ENCODE data around the gene POU2F2.

Gene POU2F2

DNA sequence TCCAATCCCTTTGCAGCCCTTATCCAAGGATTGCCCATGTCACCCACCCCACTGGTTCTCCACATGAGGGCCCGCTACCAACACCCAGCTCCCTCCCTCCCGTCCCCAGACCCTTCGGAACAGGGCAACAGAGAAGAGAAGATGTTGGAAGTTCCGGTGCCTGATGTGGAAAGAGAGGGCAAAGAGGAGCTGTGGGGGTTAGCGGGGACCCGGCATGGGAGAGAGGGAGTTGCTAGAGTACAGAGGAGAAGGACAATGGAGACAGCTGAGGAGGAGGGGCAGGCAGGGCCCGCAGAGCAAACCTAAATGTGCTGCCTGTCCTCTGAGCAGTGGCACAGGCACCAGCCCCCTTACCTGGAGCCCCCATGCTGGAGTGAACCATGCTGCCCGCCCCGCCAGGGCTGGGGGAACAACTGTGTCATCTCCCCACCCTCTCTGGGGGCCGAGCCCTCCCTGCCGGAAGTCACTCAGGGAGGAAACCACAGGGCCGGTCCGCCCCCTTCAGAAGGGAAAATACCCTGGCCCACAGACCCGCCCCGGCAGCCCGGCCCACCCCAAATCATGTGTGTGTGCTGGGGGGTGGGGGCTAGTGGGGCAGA, at the start of gene POU2F2:
Gene POU2F2 (minus strand): TSS at position 417 of the 599 bp plus-strand sequence. CDS start 35 bp downstream, at position 382.
- no peak for DNase-seq (ENCODE audit: low spot score)

DNA sequence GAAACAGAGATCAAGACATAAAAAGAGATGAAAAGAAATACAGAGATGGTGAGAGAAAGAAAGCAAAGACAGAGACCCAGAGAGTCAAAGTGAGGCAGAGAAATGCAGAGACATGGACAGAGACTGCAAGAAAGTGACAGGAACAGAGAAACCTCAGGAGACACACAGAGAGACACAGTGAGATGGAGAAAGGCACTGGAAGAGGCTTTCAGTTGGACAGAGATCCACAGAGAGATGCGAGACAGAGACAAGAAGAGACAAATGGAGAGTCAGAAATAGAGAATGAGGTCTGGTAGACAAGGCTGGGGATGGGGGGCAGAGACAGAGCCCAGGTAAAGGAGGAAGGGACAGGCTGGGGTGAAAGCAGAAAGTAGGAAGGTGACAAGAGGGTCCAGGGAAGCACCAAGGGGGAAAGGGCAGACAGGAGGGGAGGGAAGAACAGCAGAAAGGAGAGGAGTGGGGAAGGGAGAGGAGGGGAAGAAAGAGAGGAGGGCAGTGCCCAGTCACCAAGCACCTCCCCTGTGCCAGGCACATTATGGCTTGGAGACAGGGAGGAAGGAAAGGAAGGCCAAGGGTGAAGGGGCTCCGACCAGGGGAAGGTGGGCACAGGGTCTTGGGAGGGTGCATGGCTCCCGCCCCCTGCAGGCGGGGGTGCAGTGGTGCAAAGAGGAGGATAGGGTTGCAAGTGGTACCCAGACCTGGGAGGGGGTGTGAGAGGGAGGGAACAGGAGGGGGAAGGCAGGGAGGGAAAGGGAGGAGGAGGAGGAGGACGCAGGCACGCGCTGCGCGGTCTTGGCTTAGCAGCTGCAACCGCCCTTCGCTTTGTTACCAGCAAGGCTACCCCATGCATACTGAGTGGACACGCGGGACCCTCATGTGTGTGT, 46.8 kb upstream of the POU2F2 start:
- DNase-seq (ENCODE audit: low spot score) = no peak

DNA sequence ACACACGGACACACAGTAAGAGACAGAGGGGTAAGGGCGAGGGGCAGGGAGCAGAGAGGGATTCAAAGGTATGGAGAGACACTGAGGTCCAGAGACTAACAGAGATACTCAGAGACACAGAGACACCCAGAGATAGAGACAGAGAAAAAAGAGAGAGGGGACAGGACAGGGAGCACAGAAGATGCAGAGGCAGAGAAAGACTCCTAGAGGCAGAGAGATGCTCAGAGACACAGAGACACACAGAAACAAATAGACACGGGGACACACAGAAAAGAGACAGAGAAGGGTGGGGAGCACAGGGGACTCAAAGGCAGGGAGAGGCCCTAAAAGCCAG, 45.4 kb upstream of the POU2F2 start:
- DNase-seq (ENCODE audit: low spot score) = no peak

DNA sequence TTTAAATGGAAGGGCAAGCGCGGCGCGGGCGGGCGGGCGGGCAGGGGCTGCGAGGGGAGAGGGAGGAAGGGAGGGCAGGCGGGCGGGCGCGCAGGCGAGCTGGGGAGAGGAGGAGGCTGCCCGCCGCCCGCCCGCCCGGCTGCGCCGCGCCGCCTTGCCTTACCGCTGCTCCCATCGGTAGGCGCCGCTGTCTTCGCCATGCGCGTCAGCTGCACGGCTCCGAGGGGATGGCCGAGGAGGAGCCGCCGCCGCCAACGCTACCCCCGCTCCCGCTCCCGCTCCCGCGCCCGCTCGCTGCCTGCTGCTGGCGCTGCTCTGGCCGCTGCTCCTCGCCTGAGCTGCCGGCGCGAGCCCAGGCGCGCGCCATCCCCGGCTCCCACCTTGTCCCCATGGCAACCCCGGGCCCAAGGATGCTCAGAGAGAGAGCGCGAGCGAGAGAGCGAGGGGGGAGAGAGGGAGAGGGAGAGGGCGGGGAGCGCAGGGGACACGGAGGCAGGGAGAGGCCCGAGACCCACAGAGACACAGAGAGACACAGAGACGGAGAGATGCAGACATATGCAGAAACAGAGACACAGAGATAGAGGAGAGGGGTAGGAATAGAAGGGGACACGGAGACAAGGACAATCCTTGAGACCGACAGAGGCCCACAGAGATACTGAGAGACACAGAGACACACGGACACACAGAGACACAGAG, 44.9 kb upstream of the POU2F2 start:
- DNase-seq (ENCODE audit: low spot score) = peak; percentile 92

DNA sequence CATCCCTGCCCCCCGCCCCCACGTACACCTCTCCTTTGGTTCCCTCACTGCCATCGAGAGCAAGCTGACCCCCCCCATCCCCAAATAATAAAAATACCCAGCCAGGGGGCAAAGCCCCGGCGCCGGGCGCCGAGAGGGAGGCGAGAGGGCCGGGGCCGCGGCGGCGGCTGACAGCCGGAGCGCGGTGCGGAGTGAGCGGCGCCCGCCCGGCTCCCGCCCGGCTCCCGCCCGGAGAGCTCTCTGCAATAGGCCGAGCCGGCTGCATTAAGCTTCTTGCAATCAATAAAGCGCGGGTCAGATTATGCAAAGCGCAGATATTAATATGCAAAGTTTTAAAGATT, 44.4 kb upstream of the POU2F2 start:
- peak; percentile 65 for DNase-seq (ENCODE audit: low spot score)

DNA sequence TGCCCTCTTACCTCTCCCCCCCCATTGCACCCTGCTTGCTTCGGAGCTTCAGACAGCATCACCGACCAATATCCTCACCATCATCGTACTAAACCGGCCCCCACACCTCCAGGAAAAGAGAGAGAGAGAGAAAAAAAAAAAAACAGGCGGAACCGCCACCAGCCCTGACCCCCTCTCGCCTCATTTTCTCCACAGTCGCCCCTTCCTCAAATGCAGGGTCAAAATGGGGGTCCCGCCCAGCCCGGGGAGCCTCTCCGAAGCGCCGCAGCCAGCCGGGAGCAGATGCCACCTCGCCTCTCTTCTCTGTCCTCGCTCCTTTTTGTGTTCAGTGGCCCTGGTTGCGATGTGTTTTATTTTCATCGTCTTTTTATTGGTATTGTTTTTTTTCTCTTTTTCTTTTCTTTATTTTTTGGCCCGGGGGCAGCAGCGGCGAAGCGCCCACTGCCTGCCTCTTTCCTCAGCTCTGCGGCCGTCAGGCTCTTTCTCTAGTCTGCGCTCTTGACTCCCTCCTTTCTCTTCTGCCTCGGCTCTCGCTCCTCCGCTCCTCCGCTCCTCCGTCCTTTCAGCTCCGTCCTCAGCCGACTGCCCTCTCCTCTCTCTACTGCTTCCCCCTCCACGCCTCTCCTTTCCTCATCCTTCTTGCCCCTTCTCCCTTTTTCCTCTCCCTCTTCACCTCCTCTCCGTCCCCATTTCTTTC, 43.9 kb upstream of the POU2F2 start:
- peak; percentile 46 for DNase-seq (ENCODE audit: low spot score)

DNA sequence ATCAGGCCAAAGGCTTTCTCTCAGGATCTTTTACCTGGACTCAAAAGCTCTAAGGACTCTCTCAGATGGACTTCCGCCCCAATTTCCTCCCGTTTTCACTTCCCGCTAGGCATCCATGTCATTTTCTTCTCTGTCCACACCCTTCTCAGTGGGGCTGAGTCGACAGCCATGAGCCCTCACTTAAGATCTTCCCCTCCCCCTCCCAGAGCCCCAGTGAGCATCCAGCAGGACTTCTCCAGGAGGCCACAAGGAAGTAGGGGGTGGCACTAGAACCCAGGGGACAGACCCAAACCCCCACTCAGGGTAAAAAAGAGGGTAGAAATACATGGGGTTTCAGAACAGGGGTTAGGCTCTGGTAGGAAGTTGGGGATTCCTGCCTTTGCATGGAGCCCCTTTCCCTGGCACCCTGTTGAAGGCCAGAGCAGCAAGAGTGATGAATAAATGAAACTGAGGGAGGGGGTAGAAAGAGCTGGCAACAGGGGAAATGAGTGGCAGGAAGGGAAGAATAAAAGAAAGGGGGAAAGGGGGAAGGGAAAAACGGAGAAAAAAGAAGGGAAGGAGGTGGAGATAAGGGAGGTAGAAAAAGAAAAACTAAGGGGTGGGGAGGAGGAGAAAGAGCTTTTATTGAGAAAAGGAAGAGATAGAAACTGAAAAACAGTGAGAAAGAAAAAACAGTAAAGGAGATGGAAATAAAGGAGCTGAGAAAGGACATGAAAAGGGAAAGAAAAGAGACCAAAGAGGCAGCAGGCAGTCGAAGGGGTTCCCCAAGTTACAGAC, 42.9 kb upstream of the POU2F2 start:
- no peak for DNase-seq (ENCODE audit: low spot score)

DNA sequence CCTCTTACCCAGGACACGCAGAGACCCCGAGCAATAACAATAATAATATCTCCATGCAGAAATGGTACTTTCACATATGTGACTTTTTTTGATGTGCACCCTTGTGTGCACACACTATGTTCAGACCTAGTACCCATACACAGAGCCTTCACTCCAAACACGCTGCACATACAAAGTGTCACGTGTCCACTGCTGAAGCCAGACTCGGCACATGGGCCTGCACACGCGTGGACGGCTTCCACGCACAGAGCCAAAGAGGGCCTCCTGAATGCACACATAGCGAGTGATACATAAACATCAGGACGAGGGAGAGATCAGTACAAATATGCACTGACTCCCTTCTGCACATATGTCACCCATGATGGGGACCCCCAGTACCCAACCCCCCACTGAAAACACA, 41.9 kb upstream of the POU2F2 start:
- DNase-seq (ENCODE audit: low spot score) = no peak

DNA sequence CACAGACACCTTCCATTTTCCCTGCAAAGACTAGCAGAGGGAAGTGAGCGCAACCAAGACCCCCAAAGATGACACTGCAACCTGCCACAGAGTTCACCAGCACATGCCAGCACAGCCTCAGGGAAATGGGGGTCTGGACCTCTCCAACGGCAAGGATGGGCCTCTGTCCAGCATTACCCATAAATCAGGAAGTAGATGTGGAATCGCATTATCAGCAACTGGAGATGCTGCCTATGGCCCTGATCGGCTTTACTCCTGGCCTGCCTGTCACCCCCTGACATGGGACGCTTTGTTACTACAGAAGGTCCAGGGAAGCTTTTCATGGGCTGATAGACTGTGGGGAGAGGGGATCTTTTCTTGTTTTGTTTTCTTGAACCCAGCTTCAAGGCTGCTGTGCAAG, 41.4 kb upstream of the POU2F2 start:
- DNase-seq (ENCODE audit: low spot score) = no peak

DNA sequence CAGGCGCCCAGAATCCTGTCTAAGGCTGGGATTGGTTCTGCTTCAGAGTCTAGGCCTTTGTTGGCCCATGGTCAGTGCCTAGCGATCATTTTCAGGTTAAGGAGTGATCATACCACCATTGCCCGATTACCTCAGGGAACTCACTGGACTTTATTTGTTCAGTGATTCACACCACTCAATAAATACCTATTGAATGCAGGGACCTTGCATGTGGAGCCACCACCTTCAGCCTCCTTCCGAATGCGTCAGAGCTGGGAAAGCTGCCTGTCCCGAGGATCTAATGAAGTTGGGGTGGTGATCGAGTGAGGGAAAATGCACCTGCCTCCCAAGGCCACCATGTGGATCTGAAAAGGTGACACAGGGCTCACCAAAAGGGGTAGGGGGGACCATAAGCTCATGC, 40.0 kb upstream of the POU2F2 start:
- no peak for DNase-seq (ENCODE audit: low spot score)

DNA sequence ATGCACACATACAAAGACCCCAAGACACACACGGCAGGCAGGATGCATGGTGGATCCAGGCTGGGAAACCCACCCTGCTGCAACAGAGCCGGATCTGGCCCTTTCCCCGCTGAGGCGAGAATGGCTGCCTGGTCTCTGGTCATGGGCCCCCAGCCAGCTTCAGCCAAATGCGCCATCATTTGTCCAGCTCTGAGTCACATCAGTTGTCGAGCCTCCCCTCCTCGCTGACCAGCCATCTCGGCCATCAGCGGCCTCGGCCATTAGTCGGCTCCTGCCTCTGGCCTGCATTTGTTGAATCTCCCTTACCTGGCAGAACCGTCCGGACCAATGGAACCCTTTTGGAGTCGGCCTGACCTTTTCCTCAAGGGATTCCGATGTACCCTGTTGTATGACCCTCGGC, 38.5 kb upstream of the POU2F2 start:
- DNase-seq (ENCODE audit: low spot score) = no peak

DNA sequence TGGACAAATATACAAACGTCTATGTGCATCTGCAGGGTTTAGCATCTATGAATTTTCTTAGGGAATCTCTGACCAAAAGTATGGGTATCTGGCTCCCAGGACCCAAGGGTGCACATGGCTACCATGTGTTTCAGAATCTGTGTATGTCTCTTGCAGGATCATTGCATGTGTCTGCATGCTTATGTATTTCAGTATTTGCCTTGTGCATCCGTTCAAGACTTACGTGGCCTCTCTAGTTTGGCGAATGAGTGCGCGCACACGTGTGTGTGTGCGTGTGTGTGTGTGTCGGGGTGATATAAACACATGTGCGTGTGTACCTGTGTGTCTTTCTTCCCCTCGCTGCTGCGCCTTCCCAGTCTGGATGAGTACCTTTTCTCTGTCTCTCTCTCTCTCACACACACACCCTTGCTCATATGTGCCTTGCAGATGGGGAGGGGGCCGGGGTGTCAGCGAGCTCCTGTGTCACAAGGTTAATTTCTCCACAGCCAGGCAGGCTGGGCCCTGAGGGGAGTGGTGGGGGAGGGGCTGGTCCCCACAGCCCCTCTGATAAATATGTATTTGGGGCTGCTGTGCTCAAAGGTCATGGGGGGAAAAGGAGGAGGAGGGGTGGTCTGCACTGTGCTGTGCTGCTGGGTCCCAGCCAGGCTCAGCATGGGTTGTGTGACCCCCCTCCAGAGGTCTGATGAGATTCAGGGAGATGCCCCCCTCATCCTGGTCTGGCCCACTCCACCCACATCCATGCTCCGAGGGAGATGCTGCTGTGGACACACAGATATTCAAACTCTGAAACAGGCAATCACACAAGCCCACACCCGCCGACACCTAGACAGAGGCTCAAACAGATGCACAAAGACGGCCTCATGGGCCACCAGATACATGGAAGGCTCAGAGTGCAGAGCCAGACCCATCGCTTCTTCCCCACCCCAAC, 37.5 kb upstream of the POU2F2 start:
- no peak for DNase-seq (ENCODE audit: low spot score)

DNA sequence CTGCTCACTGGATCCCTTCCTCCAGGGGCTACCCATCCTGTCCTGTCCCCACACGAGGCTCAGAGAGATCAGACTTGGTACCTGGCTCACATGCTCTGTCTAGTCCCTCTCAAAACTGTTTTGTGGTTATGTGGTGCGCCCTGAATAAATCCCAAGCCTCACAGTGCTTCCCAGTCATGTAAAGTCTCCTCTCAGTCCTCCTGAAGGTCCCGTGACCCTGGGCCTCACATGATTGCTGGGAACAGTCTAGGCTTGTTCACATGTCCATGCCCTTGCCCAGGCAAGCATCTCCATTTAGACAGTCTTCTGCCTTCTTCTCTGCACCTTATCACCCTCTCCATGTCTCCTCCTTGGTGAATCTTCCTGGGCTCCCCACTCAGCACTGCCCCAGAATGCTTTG, 36.0 kb upstream of the POU2F2 start:
- DNase-seq (ENCODE audit: low spot score) = no peak

DNA sequence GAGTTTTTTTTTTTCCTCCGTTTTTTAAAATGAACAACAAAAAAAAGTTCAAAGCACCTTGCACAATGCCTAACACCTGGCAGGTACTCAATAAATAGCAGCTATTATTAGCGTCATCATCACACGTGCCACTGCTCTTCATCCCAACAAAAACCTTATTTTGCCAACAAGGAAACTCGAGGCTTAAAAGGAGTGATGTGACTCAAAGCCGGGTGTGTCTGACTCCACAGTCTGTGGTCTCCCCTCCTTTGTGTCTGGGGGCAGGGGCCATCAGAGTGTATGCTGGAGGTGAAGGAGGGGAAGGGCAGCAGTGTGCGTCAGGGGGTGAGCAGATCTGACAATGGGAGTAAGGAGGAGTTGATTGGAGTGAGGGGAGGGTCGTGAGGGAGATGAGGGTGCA, 34.1 kb upstream of the POU2F2 start:
- no peak for DNase-seq (ENCODE audit: low spot score)

DNA sequence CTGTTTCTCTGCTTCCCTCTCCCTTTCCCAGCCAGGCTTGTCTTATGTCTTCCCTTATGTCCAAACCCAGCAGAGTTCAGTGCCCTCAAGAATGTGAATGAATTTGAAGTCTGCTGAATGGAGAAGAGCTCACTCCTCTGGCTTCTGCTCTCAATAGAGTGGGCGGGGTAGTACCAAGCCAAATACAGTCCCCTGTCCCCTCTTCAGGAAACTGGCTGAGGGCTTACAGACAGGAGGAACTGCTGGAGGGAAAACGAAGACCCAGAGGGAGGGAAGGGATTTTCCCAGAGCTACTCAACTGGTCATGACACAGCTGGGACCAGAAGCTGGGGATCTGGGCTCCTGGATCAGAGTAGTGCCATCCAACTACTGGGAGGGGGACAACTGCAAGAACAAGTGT, 32.9 kb upstream of the POU2F2 start:
- no peak for DNase-seq (ENCODE audit: low spot score)

DNA sequence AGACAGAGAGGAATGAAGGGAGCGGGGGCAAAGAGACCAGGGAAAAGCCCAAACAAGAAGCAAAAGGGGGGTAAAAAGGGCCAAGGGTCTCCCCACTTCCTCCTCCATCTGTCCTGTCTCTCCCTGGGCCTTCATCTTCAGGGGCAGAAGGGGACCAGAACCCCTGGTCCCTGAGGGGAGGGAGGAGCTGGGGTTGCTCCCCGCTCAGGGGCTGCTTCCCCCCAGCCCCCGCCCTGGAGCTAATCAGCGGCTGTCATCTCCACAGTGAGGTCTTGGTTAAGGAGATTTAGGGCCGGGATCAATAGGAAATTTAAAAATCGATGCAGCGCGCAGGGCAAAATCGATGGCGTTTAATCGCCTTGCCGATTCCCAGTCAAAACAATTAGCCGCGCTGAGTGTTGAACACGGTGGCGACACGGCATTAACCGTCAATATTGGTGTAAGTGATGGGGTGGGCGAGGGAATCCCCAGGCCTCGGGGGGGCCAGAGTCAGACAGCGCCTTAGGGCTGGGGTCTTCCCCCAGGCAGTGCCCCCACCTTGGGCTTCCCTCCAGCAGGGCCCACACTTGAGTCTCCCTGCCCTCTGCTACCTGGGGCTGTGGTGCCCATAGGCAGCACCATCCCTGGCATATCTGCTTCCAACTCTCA, 29.5 kb upstream of the POU2F2 start:
- DNase-seq (ENCODE audit: low spot score) = no peak

DNA sequence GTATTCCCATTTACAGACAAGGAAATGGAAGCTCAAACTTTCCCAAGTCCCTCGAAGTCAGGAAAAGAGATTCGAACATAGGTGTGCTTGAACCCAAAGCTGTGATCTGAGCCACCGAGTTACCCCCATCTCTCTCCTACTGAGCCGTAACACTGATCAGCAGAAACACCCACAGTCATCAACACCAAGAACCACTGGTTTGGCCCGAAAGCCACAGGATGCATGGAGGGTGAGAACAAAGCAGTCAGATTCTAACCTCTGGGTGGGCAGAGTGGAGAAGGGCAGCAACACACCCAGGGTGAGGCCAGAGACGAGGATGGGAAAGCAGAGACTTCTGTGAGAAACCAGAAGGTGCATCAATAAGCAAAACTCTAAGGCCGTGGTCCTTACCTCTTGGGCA, 27.7 kb upstream of the POU2F2 start:
- no peak for DNase-seq (ENCODE audit: low spot score)

DNA sequence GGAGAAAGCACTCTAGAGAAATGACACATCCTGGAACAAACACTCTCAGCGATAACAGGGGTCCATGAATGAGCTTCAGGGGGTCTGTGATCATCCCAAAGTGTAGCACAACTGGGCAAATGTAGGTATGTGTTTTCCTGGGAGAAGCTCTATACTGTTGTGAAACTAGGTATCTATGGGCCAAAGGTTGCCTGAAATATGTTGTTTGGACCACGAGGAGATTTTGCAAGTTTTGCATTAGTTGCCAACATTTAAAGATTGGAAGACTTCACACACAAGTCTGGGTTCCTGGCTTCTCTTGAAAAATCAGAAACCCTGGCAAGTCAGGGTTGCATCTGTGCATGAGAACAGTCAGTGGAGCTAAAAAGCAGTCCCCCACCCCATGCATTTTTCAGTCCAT, 26.7 kb upstream of the POU2F2 start:
- no peak for DNase-seq (ENCODE audit: low spot score)

DNA sequence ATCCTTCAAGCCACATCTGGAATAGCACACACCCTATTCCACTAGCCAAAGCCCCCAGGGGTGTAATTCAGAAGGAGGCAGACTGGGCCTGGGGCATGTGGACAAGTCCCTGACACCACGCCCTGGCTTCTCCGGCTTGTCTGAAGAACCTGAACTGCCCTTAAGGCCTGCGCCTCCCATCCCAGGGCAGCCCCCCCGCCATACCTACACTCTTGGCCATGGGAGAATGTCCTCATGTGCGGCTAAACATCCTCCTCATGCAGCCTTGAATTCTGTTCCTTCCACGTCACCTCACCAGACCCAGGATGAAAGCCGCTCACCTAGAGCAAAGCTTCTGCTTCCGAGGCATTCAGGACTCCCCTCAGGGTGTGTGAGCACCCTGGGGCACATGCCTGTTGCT, 24.3 kb upstream of the POU2F2 start:
- no peak for DNase-seq (ENCODE audit: low spot score)

DNA sequence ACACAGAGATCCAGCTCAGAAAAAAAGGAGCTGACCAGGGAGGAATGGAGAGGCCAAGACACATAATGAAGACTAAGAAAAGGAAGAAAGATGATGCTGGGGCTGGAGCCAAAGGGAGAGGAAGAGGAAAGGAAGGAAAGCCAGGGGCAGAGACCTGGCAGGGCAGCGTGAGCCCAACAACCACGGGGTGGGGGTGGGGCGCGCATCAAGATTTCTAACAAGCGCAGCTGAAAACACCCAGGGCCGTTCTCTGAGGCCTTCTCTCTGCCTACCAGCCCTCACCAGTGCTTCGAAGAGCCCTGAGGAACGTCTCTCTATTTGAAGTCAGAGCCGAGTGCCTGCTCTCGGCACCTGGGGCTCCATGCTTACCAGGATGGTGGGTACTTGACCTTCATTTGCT, 23.6 kb upstream of the POU2F2 start:
- DNase-seq (ENCODE audit: low spot score) = no peak

Data from AG20443 (cell line).